Stimulated activated naive CD4-positive, alpha-beta T cell treated with Interleukin-2 at 50 U/mL for 16 hours (primary cell): Measurements from ENCODE around the gene TSR1.
"Not testable (repeated sequence)": the region's sequence is repeated elsewhere in the genome, so short reads cannot be mapped to it uniquely, and the experiment has no call there.

Experiments used
- DNase-seq: peaks from one replicate; lab custom pipeline; 2025; lab: John Stamatoyannopoulos, UW

TSR1 gene

DNA sequence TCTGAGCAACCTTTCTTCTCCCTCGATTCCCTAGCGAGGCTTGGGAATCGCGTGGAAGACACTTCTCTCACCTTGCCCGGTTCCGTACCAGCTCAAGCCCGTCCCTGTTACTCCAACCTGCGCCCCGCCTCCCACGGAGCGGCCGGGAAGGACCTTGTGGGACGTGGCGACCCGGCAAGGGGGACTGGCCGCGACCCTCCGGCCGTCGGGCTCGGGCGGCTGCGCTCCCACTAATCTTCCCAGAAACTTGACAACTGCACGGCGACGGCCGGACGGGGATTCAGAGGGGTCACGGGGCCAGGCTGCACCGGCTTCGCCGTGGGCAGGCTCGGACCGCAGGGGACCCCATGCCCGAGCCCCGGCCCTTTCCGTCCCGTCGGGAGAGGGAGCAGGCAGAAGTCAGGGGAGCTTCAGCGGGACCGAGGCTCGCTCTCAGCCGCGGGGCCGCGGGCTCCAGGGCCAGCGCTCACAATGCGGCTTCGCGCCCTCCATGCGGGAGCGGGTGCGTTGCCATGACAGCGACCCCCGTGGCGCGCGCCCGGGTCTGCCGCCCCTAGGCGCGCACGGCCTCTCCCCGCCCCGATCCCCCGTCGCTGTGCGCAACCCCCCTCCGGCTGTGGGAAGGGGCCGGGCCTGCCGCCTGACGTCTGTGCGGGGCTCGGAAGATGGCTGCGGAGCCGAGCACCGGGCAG, 741 bp upstream of the TSR1 start, which contains the start of gene SGSM2:
TSS of gene SGSM2 (plus strand) at position 650 of the 692 bp plus-strand sequence. CDS start 188 bp downstream, outside the sequence.
- DNase-seq: peak; percentile 67

GRCh38 chr17:2335726-2336214, 487 bp downstream of the TSR1 start:
- DNase-seq: peak; percentile 21

DNA sequence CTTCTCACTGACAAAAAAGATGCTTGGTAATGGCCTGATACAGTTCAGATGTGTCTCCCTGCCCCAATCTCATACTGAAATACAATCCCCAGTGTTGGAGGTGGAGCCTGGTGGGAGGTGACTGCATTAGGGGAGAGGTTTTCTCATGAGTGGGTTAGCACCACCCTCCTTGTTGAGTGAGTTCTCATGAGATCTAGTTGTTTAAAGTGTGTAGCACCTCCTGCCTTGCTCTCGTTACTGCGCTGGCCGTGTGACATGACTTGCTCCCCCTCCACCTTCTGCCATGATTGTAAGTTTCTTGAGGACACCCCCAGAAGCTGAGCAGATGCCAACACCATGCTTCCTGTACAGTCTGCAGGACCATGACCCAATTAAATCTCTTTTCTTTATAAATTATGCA, 5.0 kb downstream of the TSR1 start:
- DNase-seq: no peak

DNA sequence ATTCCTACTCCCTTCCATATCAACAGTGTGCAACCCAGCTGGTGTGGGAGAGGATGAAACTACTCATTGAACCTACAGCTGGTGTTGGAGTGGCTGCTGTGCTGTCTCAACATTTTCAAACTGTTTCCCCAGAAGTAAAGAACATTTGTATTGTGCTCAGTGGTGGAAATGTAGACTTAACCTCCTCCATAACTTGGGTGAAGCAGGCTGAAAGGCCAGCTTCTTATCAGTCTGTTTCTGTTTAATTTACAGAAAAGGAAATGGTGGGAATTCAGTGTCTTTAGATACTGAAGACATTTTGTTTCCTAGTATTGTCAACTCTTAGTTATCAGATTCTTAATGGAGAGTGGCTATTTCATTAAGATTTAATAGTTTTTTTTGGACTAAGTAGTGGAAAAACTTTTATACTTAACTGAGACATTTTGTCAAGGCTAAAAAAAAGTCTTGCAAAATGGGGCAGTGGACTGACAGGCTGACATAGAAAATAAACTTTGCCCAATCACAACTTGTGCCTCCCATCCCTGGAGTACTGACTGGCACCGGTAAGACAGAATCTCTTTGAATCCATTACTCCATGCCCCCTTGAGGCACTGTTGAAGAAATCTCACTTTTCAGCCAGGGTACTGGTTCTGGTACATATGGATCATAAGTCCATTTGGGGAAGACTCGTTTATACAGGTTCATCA, 12.5 kb downstream of the TSR1 start:
- DNase-seq: no peak

DNA sequence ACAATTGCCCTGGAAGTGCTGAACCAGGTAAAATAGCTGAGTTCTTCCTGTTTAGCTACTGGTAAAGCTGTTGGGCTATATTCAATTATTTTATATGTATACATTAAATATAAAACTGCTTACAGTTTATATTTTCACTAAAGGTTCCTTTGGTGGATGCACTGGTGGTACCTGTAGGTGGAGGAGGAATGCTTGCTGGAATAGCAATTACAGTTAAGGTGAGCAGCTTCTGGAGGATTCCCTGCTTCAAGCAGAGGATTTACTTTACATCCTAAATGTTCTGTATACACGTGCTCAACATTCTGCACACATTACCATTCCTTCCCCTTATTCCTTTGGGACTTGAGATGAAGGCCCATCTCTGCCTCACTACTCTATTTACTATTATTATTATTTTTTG, 14.9 kb downstream of the TSR1 start:
- no peak for DNase-seq

GRCh38 chr17:2319051-2319450, 17.2 kb downstream of the TSR1 start:
- no peak for DNase-seq

DNA sequence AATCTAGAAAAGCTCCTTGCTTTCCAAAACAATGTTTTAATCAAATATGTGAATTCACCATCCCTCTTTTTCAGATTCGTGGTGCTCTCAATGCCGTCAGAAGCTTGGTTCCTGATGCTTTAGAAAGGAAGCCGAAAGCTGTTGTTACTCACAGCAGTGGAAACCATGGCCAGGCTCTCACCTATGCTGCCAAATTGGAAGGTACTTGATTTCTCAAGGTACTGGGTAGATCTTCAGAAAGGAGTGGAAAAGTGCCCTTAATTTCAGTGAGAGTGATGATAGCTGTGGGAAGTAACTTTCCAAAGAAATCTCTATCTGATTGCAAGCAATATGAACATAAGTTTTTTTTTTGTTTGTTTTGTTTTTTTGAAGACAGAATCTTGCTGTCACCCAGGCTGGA, 18.5 kb downstream of the TSR1 start:
- DNase-seq: no peak

- not testable (repeated sequence) for DNase-seq
Measured at GRCh38 chr17:2316916-2317205, 19.4 kb downstream of the TSR1 start.

DNA sequence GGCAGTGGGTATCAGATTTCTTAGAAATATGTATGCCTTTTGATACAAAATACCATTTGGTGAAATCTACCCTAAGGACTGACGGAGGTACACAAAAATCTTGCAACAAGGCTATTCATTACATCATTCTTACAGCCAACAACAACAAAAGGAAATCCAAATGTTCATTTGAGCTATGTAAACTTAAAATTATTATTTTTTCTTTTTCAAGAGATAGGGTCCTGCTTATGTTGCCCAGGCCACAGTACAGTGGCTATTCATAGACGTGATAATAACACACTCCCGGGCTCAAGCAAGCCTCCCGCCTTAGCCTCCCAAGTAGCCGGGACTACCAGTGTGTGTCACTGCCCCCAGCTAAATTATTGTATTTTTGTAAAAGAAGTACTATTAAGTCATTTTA, 23.5 kb downstream of the TSR1 start:
- no peak for DNase-seq

GRCh38 chr17:2309338-2310154, 26.7 kb downstream of the TSR1 start:
- no peak for DNase-seq

GRCh38 chr17:2304931-2305330, 31.3 kb downstream of the TSR1 start:
- DNase-seq: no peak

GRCh38 chr17:2303204-2304188, 32.8 kb downstream of the TSR1 start, which contains the start of the genes SMG6 and SRR:
Gene SMG6 (minus strand): TSS chr17:2303785. CDS start chr17:2303720, 65 bp downstream.
Gene SRR (plus strand): TSS chr17:2303950. CDS start chr17:2315561, 11,611 bp downstream.
- peak; percentile 94 for DNase-seq

GRCh38 chr17:2302778-2303203, 33.5 kb downstream of the TSR1 start:
- DNase-seq: no peak

GRCh38 chr17:2299756-2300155, 36.5 kb downstream of the TSR1 start:
- DNase-seq: no peak

- DNase-seq: no peak
Measured at GRCh38 chr17:2299136-2299535, 37.1 kb downstream of the TSR1 start.

- DNase-seq: no peak
Measured at GRCh38 chr17:2297023-2297422, 39.2 kb downstream of the TSR1 start.

- no peak for DNase-seq
Measured at GRCh38 chr17:2295575-2295974, 40.7 kb downstream of the TSR1 start.

DNA sequence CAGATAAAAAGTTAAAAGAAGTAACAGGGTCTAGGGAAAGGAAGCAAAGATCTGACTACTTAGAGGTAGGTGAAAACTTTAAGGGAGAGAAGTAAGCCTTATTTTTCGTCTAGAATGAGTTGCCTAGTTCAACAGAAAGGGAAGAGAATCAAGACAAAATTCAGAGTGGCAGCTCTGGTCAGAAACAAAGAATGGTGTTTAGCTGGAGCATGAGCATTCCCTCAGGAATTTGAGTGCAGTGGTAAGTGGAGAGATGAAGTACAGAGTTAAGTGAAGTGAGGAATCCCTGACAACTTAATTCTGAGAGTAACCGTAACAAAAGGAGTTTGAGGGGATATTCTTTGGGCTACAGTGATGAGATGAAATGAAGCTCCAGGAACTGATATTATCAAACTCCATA, 44.2 kb downstream of the TSR1 start:
- DNase-seq: no peak

DNA sequence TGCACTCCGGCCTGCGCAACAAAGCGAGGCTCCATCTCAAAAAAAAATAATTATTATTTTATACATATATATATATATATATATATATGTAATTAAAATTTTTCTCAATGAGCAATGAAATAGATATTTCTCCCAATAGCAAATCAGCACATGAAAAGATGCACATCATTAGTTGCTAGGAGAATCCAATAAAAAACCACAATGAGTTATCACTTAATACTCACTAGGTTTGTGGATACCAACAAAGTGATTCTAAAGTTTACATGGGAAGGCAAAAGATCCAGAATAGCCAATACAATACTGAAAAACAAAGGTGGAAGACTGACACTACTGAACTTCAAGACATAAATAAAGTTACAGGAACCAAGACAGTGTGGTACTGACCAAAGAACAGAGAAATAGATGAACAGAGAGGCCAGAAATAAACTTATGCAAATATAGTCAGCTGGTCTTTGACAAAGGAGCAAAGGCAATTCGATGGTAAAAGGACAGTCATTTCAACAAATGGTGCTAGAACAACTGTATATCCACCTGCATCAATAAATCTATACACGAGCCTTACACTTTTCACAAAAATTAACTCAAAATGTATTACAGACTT, 46.3 kb downstream of the TSR1 start:
- no peak for DNase-seq

DNA sequence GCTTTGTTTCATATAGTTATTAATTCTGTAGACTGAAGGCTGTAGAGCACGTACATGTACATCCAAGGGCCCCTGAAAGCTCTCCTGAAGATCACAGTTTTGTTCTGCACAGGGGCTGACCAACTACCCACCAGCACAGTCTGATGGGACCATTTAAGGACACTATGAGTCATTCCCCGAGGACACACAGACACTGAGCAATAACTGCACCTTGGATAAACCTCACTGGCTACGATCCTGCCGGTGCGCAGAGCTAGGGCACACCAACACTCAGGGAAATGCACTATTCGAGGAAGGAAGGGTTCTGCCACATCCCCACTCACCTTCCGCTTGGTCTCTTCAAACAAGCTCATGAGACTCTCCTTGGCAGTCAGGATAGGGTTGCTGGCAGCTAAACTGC, 53.0 kb downstream of the TSR1 start:
- DNase-seq: no peak

DNA sequence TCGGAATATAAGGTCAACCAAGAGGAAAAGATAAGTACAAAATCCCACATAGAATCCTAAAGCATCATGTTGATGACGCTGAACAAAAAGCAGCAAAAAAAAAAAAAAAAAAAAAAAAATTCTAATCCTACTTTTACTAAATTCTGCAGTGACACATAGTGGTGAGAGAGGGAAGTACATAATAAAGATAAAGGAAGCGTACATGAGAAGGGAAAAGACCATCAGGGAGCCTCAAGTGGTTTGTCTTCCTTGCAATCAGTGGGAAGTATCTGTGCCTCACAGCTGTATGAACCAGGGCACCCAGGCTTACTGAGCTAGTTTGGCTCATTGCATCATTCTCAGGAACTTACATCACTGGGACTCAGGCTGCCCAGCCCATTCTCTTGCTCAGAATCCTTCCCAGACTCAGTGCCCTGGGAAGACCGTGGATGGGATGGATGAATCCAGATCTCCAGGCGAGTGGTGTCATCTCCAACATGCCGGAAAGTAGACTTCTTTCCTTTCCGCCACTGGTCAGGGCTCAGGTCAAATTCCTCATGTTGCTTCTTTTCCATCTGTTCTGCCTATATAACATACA, 53.9 kb downstream of the TSR1 start:
- no peak for DNase-seq
